Measurements from ENCODE around the gene ZNF385B. TPM values are rescaled to one million over a fixed set of nuclear protein-coding genes. Genes with fewer than 3 reads are reported as not detected.

ZNF385B gene
- total and polyA plus RNA-seq, 11 donors = 0.07 to 12.2 (median 2.3) TPM

GRCh38 chr2:179578171-179578916, 283.1 kb downstream of the ZNF385B start:
- no peak overlapping the region for H3K4me3 ChIP-seq
- no peaks in the 10 kb centered on the region for H3K27me3 ChIP-seq
- intact Hi-C loops (cut with DNase I) = no loop called here
- H3K9me3 ChIP-seq = peaks cover 0 to 3% (median 0%) of the 10 kb centered on the region in 12 donors
- TF ChIP-seq, protein P1, sequence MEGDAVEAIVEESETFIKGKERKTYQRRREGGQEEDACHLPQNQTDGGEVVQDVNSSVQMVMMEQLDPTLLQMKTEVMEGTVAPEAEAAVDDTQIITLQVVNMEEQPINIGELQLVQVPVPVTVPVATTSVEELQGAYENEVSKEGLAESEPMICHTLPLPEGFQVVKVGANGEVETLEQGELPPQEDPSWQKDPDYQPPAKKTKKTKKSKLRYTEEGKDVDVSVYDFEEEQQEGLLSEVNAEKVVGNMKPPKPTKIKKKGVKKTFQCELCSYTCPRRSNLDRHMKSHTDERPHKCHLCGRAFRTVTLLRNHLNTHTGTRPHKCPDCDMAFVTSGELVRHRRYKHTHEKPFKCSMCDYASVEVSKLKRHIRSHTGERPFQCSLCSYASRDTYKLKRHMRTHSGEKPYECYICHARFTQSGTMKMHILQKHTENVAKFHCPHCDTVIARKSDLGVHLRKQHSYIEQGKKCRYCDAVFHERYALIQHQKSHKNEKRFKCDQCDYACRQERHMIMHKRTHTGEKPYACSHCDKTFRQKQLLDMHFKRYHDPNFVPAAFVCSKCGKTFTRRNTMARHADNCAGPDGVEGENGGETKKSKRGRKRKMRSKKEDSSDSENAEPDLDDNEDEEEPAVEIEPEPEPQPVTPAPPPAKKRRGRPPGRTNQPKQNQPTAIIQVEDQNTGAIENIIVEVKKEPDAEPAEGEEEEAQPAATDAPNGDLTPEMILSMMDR (IDR thresholded peaks at IDR 0.05) = no peak
- TF ChIP-seq POLR2A (IDR thresholded peaks at IDR 0.05) = no peak
- peaks cover 0 to 8% (median 0%) of the 10 kb centered on the region in 12 donors for H3K4me1 ChIP-seq
- DNase-seq = no peak
- 74 to 83% (median 78%) methylated on average over 2 of the region's 2 CpGs for WGBS, 4 donors
- ATAC-seq = no peak
- no peak overlapping the region for H3K27ac ChIP-seq
- H3K36me3 ChIP-seq = no peaks in the 10 kb centered on the region

- Histone ChIP-seq H3K9me3 (no peaks in the 10 kb centered on the region), H3K4me1 (peaks cover 0 to 4% (median 0%) of the 10 kb centered on the region in 12 donors), H3K27me3 (no peaks in the 10 kb centered on the region), H3K4me3 (no peak overlapping the region), H3K36me3 (no peaks in the 10 kb centered on the region), H3K27ac (no peak overlapping the region)
- WGBS, 4 donors = 74 to 80% (median 75%) methylated on average over 3 of the region's 3 CpGs
- TF ChIP-seq, protein P1 (IDR thresholded peaks at IDR 0.05) = no peak
- TF ChIP-seq POLR2A (IDR thresholded peaks at IDR 0.05) = no peak
- intact Hi-C loops (cut with DNase I) = no loop called here
- ATAC-seq = no peak
- DNase-seq = no peak
These were observed 287.3 kb downstream of the ZNF385B start for GRCh38 chr2:179574061-179574519.

DNA sequence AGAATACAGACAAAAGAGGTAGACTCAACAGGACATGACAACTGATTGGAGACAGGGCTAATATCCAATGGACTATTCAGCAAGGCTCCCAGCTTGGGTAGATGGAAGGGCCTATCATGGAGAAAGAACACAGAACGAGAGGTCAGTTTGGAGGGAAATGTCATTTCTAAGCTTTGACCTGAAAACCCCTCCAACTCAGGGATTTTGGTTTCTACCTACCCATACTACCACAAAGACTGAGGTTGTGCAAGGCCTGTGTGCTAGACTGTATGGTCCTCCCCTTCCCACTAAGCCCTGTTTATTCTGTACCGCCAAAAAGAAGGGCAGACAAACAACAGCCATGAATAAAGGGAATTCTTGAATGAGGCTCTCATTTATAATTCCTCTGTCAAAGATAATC, 288.9 kb downstream of the ZNF385B start:
- Histone ChIP-seq H3K36me3 (no peaks in the 10 kb centered on the region), H3K4me1 (peaks cover 0 to 4% (median 0%) of the 10 kb centered on the region in 12 donors), H3K27ac (no peak overlapping the region), H3K27me3 (no peaks in the 10 kb centered on the region), H3K9me3 (no peaks in the 10 kb centered on the region), H3K4me3 (no peak overlapping the region)
- 84 to 98% (median 87%) methylated on average over 2 of the region's 2 CpGs for WGBS, 4 donors
- intact Hi-C loops (cut with DNase I) = no loop called here
- DNase-seq (no peak), ATAC-seq (no peak)
- no peak for TF ChIP-seq POLR2A (IDR thresholded peaks at IDR 0.05)
- TF ChIP-seq, protein P1 (IDR thresholded peaks at IDR 0.05) = no peak

DNA sequence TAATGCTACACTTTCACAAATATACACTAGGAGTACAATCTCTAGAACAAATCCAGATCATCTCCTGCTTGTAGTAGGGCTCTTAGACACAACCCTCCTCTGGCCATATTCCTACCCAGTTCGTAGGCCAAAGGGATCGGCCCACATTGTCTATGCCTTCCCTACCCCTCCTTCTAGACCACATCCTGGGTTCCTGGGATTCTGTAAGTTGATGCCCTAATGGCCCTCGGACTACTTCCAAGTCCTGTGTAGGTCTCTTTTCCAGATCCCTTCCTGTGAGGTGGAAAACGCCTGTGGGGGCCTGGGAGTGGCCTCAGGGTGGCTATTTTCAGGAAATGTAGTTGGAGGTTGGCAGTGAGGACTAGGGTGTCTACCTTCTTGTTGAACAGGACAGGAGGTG, 289.7 kb downstream of the ZNF385B start:
- H3K27ac ChIP-seq = no peak overlapping the region
- ATAC-seq (no peak), DNase-seq (no peak)
- H3K4me1 ChIP-seq = peaks cover 0 to 4% (median 0%) of the 10 kb centered on the region in 12 donors
- intact Hi-C loops (cut with DNase I) = no loop called here
- TF ChIP-seq POLR2A (IDR thresholded peaks at IDR 0.05) = no peak
- TF ChIP-seq, protein P1 (IDR thresholded peaks at IDR 0.05) = no peak
- no peaks in the 10 kb centered on the region for H3K36me3 ChIP-seq
- H3K27me3 ChIP-seq = no peaks in the 10 kb centered on the region
- 74 to 78% (median 77%) methylated on average over 4 of the region's 4 CpGs for WGBS, 4 donors
- H3K4me3 ChIP-seq = no peak overlapping the region
- no peaks in the 10 kb centered on the region for H3K9me3 ChIP-seq

All from heart left ventricle (tissue), 16 donors.